ENCODE data around the gene ANKRD52.
"Not testable (repeated sequence)": the region's sequence is repeated elsewhere in the genome, so short reads cannot be mapped to it uniquely, and the experiment has no call there.

Gene ANKRD52

DNA sequence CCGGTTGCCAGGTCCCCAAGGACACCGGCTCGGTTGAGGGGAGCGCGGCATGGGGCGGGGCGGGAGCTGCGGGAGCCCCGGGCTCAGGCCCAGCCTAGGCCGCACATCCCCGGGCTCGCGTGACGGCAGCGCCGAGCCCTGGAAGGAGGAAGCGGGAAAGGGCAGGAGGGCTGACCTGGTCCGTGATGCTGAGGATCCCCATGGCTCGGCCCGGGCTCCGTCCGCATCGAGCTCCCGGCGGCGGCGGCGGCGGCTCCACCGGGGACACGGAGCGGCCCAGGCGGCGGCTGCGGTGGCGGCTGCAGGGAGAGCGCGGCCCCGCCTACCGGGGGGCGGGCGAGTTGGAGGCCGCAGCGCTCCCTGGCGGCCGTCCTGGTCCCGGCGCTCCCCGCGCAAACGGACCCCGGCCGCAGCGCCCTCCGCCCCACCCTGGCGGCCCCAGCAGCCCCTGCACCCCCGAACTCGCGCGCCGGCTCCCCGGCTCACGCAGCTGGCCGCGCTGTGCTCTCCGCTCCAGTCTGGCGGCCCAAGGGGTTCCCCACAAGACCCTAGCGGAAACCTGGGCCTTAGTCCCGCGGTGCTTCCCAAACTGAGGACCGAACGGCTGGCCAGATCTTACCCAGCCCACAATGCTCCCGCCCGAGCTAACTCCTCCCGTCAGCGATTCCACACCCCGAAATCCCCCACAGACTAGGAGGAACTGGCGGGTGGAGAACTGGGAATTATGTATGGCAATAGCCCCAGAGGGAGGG is at the start of gene ANKRD52:
Gene ANKRD52, minus strand, starts transcription at position 317 of the 752 bp plus-strand sequence. Its CDS starts 115 bp downstream, at position 202.
- peak; percentile 74 for DNase-seq (ENCODE audit: low read depth)

DNA sequence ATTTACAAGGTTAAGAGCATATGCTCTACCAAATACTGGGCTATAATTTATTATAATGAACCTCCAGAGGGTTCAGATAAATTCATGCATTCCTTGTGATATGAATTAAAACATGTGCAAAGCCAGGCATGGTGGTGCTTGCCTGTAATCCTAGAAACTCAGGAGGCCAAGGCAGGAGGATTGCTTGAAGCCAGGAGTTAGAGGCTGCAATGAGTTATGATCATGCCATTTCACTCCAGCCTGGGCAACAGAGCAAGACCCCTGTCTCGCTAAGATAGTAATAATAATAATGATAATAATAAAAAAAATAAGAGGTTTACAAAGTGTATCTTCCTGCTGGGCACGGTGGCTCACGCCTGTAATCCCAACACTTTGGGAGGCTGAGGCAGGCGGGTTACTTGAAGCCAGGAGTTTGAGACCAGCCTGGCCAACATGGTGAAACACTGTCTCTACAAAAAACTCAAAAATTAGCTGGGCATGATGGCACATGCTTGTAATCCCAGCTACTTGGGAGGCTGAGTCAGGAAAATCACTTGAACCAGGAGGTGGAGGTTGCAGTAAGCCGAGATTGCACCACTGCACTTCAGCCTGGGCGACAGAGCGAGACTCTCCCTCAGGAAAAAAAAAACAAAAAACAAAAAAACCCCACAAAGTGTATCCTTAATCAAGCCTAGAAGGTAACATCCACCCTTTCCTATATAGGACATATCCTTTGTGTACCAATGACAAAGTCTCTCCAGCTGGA is 49.2 kb upstream of the ANKRD52 start:
- DNase-seq (ENCODE audit: low read depth), result no peak

DNA sequence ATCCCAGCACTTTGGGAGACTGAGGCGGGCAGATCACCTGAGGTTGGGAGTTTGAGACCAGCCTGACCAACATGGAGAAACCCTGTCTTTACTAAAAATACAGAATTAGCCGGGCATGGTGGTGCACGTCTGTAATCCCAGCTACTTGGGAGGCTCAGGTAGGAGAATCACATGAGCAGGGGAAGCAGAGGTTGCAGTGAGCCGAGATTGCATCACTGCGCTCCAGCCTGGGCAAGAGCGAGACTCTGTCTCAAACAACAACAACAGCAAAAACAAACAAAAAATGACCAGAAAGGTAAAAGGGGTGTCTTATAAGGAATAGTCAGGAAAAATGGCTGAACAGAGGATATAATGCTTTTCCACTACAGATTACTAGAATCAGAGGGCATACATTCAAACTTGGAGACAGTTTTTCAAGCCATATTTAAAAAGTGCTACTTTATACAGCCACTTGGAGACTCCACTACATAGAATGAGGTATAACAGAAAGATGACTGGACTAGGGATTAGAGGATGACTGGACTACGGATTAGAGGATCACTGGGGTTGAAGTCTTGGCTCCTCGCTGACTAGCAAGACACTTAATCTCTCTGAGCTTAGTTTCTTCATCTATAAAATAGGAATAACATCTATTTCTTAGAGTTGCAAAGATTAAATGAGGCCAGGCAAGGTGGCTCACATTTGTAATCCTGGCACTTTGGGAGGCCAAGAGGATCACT is 46.8 kb upstream of the ANKRD52 start:
- DNase-seq (ENCODE audit: low read depth), result no peak

DNA sequence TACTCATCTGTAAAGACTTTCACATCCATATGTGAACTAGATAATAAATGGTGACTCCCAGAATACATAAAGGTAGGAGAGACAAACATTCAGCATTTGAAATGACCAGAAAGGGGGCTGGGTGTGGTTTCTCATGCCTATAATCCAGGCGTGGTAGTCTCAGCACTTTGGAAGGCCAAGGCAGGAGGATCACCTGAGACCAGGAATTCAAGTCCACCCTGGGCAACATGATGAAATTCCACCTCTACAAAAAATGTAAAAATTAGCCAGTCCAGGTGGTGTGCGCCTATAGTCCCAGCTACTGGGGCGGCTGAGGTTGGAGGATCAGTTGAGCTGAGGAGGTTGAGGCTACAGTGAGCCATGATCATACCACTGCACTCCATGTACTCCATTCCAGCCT is 46.1 kb upstream of the ANKRD52 start:
- DNase-seq (ENCODE audit: low read depth), result no peak

DNA sequence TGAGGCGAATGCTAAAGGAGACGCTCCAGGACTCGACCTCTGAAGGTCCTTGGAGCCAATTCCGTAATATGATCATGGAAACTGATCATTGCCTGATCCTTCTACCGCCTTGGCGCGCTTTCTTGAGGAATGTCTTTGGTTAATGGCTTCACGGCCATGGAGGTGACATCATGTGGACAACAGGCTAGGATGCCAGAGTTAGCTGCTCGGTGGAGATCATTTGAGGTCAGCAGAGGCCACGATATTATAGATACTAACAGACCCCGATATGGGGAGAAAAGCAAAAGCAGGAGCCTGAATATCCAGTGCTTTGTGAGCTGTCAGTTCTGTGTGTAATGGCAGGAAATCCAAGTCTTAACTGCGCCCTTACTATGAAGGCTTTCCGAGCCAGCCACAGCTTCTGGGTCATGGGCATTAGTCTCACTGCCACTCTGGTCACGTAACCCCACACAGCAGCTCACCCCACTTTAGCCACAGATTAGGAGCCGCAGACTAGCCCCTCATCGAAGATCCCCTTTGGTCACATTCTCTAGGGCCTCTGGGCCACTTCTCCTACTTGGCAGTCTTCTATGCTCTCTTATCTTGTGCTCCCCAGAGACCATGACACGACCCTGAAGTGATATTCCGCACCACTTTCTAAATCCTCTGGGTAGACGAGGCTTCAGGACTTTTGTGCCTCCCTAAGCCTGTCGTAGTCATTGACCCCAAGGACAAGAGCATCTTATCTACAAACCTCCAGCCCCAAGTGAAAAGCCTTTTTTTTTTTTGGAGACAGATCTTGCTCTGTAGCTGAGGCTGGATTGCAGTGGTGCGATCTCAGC is 42.7 kb upstream of the ANKRD52 start:
- DNase-seq (ENCODE audit: low read depth), result no peak

DNA sequence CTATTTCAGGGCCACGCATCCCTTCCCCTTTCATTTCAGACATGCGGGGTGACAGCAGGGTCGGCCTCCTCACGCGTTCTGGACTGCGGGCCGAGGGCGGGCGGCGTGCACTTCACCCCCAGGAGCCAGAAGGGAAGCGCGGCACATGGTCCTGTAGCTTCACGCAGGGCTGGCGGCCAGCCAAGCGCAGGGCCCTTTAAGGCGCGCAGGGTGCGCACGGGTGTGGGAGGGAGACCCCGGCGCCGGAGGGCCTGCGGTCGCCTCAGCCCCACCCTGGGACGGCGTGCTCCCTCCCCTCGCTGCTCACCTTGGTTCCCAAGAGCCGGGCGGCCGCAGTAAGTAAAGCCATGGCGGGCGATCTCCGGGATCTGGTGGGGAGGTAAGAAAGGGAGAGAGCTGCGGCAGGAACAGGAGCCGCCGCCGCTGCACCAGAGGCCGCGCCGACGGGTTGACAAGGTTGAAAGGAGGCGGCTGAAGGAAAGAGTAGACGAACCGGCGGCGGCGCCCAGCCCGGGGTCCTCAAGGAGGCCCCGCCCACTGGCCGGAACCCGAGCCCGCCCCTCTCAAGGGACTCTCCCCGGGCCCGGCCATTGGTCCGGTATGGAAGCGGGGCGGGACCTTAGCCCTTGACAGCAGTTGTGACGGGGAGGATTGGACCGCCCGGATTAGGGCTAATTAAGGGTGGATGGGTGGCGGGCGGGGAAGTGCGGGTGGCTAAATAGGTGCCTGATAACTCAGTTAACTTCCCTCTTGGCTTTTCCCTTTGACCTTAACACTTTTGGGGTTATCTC is 41.9 kb upstream of the ANKRD52 start, which contains the start of gene CS:
Gene CS, minus strand, starts transcription at position 478 of the 791 bp plus-strand sequence. Its CDS starts 129 bp downstream, at position 349.
- peak; percentile 96 for DNase-seq (ENCODE audit: low read depth)

DNA sequence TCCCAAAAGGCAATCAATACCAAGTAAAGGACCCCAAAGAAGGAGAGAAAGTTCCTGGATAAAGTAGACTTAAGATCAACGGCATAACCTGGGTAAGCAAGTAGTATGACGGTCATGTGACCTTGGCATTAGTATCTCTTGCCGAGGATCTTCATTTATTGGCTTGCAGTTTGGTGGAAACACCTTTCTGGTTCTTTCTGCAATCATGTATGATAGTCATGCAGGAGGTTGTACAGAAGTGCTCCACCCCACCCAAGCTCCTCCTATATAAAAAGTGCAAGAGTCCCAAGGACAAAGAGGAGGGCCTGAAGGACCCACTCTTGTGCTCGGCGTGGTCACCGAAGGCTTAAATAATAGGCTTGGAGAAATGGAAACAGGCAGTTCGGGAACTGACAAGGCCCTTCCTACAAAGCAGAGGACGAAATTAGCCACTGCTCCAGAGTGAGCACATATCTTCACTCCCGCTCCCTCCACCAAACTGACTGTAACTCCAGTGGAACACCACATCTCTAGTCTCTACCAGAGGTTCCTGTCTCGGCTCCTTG is 41.2 kb upstream of the ANKRD52 start:
- no peak for DNase-seq (ENCODE audit: low read depth)

DNA sequence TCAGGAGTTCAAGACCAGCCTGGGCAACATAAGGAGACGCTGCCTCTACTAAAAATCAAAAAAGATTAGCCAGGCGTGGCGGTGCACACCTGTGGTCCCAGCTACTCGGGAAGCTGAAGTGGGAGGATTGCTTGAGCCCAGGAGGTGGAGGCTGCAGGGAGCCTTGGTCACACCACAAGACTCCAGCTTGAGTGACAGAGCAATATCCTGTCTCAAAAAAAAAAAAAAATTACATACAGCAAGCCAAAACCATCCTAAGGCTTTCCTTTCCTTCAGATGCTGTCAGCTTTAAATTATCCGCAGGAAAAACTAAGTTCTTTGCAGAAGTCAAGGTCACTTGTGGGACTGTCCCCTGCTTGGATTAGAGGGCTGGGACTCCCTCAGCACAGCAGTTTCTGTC is 40.6 kb upstream of the ANKRD52 start:
- no peak for DNase-seq (ENCODE audit: low read depth)

DNA sequence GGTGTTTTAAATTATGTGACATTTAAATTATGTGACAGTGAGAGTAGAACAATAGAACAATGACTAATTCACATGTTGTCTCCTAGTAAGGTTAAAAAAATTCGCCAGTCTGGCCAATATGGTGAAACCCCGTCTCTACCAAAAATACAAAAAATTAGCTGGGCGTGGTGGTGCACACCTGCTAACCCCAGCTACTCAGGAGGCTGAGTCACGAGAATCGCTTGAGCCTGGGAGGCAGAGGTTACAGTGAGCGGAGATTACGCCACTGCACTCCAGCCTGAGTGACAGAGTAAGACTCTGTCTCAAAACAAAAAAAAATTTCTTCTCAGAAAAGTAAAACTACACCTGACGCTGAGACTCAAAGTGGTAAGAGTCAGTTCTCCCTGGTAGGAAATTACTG is 39.2 kb upstream of the ANKRD52 start:
- DNase-seq (ENCODE audit: low read depth), result no peak

DNA sequence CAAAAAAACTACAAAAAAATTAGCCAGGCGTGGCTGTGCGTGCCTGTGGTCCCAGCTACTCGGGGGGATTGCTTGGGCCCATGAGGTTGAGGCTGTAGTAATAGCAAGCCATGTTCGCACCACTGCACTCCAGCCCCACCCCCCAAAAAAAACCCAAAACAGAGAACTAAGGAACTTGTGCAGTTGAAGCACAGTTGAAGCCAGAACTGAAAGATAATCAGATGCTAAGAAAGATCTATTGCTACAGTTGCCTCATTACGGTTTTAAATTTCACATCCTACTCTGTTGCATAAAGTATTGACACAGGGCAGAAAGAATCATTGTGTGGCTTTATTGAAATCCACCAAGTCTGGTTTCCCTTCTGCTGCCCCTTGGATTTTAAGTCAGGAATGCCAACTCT is 38.1 kb upstream of the ANKRD52 start:
- no peak for DNase-seq (ENCODE audit: low read depth)

DNA sequence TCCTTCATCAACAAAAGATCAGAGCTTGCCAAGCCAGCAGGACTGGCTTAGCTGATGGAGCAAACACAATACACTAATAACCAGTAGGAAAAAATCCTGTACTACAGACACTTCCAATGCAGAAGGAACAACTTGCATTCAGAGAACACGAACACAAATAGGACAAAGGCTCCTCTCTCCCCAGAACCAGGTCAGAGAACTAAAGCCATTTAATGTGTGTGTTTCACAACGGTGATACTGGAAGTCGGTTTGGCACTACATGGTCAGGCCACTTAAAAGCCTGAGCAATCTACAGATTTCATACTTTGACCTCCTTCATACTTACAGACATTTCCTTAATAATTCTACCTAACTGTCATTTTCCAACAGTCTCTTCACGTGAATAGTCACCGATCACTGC is 35.6 kb upstream of the ANKRD52 start:
- no peak for DNase-seq (ENCODE audit: low read depth)

DNA sequence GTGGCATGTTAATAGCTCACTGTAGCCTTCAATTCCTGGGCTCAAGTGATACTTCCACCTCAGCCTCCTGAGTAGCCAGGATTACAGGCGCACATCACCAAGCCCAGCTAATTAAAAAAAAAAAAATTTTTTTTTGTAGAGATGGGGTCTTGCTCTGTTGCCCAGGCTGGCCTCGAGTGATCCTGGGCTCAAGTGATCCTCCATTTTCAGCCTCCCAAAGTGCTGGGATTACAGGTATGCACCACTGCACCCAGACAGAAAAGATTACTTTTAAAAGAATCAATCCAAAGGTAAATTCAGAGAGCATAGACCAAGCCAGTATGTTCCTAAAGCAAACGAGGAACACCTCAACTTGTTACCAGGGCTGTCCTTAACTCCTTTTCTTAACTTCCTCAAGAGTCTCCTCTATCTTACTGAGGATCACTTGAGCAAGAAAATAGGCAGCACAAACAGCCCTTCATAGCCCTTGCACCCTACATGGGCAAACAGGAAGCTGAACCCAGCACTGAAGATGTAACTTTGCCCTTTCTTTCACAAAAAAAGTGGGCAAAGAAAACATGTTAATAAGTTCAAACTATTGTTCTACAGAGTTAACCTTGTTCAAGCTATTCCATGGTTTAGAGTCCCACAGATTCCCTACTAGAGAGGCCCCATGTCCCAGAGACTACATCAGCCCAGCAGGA is 30.7 kb upstream of the ANKRD52 start:
- DNase-seq (ENCODE audit: low read depth), result no peak

DNA sequence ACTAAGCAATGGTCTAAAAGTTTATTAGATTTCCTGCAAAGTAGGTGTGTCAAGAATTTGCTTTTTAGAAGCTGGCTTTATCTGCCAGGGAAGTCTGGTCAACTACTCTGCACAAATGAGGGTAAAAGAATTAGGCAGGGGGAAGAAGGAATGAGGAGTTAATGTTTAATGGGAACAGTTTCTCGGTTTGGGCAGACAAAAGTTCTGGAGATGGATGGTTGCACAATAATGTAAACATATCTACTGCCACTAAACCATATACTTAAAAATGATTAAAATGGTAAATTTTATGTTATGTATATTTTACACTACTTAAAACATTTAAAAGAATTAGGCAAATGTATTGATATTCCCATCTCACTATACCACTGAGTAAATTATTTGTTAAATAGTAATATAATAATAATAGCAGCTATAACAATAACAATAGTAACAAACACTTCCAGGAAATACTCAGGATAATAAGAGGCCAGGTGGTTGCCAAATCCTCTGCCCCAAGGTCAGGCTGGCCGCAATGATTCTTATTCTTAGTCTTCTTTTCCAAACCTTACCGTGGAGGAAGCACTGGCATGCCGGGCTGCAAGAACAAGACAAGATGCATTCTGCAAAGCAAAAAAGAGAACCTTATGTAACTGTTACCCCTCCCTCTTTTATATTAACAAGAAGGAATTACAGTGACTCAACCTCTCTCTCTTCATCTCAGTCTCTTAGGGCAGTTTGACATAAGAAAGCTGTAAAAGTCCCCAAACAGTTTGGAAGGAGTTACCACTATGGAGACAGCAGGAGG is 28.1 kb upstream of the ANKRD52 start:
- no peak for DNase-seq (ENCODE audit: low read depth)

DNA sequence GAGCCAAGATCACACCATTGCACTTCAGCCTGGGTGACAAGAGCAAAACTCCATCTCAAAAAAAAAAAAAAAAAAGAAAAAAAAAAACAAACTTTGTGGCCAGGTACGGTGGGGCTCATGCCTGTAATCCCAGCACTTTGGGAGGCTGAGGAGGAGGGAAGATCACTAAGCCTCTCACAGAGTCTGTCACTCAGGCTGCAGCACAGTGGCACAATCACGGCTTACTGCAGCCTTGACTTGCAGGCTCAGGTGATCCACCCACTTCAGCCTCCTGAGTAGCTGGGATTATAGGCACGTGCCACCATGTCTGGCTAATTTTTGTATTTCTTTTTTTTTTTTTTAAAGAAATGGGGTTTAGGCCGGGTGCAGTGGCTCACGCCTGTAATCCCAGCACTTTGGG is 26.1 kb upstream of the ANKRD52 start:
- DNase-seq (ENCODE audit: low read depth), result not testable (repeated sequence)

DNA sequence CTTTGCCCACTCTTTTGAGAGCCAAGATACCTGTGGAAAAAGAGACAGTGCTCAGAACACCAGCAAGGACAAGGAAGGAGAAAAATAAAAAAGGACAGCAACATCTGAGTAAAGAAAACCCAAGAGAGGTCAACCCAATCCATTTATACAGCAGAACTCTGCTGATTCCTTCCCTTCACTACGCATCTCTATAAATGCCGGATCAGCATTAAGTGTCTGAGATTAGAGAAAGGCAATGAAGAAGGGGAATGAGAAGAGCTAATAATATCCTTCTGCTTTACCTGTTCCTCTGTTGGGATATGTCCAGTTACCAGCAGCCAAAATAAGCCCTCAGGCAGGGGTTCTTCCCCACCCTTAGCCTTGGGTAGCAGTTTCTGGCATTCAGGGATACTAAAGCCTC is 24.4 kb upstream of the ANKRD52 start:
- DNase-seq (ENCODE audit: low read depth), result no peak

DNA sequence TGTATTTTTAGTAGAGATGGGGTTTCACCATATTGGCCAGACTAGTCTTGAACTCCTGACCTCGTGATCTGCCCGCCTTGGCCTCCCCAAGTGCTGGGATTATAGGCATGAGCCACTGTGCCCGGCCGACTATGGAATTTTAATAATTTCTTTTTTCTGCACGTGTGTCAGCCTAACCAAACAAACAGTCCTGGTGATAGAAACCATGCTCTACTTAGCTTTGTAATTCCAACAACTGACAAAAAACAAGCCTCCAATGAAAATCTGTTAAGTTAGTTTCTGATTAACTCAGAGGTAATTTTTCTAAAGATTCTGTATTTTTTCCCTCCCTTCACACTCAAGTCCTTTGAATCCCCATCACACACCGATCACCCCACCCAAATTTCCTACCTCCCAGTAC is 23.8 kb upstream of the ANKRD52 start:
- no peak for DNase-seq (ENCODE audit: low read depth)

DNA sequence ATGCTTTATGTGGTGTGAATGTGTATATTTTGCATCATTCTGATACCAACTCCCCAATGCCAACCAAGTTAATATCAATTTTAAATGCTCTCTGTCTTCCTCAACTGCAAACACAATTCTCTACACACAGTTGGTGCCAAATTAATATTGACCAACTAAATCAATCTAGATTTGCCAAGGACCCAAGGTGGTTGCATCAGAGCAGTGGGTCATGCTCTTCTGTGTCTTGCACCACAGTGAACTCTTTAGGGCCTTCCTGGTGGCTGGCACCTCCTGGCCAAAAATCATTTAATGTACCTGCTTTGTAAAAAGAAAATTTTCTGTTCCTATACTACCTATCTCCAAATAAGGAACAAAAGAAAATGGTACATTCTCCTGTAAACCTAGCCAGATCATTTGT is 22.7 kb upstream of the ANKRD52 start:
- DNase-seq (ENCODE audit: low read depth), result no peak

DNA sequence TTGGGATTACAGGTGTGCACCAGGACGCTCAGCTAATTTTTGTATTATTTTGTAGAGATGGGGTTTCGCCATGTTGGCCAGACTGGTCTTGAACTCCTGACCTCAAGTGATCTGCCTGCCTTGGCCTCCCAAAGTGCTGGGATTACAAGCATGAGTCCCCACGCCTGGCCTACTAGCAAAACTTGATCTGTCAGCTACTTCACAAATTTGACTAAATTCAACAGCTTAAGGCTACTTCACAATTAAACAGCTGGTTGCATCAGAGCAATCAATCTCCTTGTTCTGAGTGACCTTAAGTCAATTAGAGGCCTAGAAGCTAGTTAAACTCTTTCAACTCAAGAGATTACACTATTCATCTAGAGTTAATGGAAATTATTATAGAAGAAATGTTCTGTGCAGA is 20.7 kb upstream of the ANKRD52 start:
- no peak for DNase-seq (ENCODE audit: low read depth)

DNA sequence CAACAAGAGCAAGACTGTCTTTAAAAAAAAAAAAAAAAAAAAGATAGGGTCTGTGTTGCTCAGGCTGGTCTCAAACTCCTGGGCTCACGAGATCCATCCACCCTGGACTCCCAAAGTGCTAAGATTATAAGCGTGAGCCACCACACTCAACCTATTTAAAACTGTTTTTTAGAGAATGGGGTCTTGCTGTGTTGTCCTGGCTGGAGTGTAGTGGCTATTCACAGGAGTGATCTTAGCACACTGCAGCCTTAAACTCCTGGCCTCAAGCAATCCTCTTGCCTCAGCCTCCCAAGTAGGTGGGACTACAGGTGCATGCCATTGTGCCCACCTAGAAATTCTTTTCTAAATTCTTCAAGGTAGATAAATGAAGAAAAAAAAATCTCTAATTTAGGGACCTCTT is 16.1 kb upstream of the ANKRD52 start:
- DNase-seq (ENCODE audit: low read depth), result no peak

Measured in stromal cell of bone marrow (primary cell).